Measurements from ENCODE around the gene LYRM7.
"Not testable (repeated sequence)": the region's sequence is repeated elsewhere in the genome, so short reads cannot be mapped to it uniquely, and the experiment has no call there.

LYRM7 gene

DNA sequence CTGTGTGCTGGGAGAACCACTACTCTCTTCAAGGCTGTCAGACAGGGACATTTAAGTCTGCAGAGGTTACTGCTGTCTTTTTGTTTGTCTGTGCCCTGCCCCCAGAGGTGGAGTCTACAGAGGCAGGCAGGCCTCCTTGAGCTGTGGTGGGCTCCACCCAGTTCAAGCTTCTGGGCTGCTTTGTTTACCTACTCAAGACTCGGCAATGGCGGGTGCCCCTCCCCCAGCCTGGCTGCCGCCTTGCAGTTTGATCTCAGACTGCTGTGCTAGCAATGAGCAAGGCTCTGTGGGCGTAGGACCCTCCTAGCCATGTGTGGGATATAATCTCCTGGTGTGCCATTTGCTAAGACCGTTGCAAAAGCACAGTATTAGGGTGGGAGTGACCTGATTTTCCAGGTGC is 32.3 kb upstream of the LYRM7 start:
- POLR2A ChIA-PET; H3K4me1 ChIP-seq (ENCODE audit: control insufficient read depth, insufficient read depth, low read length); H3K27ac ChIP-seq (ENCODE audit: extremely low read depth, low read depth, low read length); H3K9me3 ChIP-seq (ENCODE audit: control insufficient read depth, insufficient read depth, low read depth, low read length); H3K36me3 ChIP-seq (ENCODE audit: control insufficient read depth in 2 of 2, insufficient read depth in 1 of 2, low read length in 2 of 2); H3K4me3 ChIP-seq (ENCODE audit: low read depth, low read length): not testable (repeated sequence)
- 0 out of 2 replicates have a peak, but pooled peaks have one; percentile 16 for TF ChIP-seq EGR2 (tag by site-specific recombination; IDR thresholded peaks at IDR 0.05; ENCODE audit: low read depth)
- CTCF ChIA-PET: interaction anchor here (1.3 kb wide), 1 partner anchor 15 kb away, joined by 4 read pairs; no protein-coding TSS in a partner anchor

DNA sequence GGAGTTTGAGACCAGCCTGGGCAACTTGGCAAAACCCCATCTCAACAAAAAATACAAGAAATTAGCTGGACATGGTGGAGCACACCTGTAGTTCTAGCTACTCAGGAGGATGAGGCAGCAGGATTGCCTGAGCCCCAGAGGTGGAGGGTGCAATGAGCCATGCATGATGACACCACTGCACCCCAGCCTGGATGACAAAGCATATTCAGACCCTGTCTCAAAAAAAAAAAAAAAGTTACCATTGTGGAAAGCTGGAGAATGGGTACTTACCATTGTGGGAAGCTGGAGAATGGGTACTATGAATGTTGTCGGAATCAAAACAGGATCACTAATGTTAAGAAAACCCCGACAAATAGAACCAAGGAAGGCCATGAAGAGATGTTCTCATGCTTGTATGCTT is 31.4 kb upstream of the LYRM7 start:
- H3K27ac ChIP-seq (ENCODE audit: extremely low read depth, low read depth, low read length): no peak overlapping the region
- H3K36me3 ChIP-seq (ENCODE audit: control insufficient read depth in 2 of 2, insufficient read depth in 1 of 2, low read length in 2 of 2): no peaks in the 10 kb centered on the region
- no peaks in the 10 kb centered on the region for H3K9me3 ChIP-seq (ENCODE audit: control insufficient read depth, insufficient read depth, low read depth, low read length)
- H3K4me3 ChIP-seq (ENCODE audit: low read depth, low read length): no peak overlapping the region
- TF ChIP-seq ZNF529 (tag by site-specific recombination; IDR thresholded peaks at IDR 0.05; ENCODE audit: insufficient replicate concordance) (peak; percentile 83), ZNF544 (tag by site-specific recombination; IDR thresholded peaks at IDR 0.05) (no peak)
- POLR2A ChIA-PET: no interaction called here
- H3K4me1 ChIP-seq (ENCODE audit: control insufficient read depth, insufficient read depth, low read length): no peaks in the 10 kb centered on the region
- CTCF ChIA-PET: interaction anchor here (0.5 to 1.3 kb wide), 2 partner anchors 14 to 190 kb away, joined by 4 read pairs; no protein-coding TSS in a partner anchor

DNA sequence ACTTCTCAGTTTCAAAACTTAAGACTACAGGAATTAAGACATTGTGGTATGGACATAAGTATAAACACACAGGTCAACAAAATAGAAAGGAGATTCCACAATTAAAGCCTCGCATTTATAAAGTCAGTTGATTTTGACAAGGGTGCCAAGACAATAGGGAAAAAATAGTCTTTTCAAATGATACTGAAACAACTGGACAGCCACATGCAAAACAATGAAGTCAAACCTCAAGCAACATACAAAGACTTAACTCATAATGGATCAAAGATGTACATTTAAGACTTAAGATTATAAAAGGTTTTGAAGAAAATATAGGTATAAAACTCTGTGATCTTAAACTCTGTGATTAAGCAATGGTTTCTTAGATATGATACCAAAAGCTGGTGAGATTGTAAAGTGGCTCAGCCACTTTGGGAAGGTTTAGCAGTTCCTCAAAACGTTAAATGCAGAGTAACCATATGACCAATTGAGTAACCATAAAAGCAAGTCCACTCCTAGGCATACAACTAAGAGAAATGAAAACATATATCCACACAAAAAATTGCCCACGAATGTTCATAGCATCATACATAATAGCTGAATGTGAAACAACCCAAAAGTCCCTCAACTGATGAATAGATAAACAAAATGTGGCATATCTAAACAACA is 27.6 kb upstream of the LYRM7 start:
- no peaks in the 10 kb centered on the region for H3K4me1 ChIP-seq (ENCODE audit: control insufficient read depth, insufficient read depth, low read length)
- TF ChIP-seq, protein P1, sequence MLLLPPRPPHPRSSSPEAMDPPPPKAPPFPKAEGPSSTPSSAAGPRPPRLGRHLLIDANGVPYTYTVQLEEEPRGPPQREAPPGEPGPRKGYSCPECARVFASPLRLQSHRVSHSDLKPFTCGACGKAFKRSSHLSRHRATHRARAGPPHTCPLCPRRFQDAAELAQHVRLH (tag by site-specific recombination; IDR thresholded peaks at IDR 0.05): no peak
- TF ChIP-seq ZNF843 (tag by site-specific recombination; IDR thresholded peaks at IDR 0.05) (no peak), FEZF1 (tag by site-specific recombination; IDR thresholded peaks at IDR 0.05) (no peak), ZNF114 (tag by site-specific recombination; IDR thresholded peaks at IDR 0.05) (no peak), ZNF654 (tag by site-specific recombination; IDR thresholded peaks at IDR 0.05; ENCODE audit: low read depth) (no peak), ZNF621 (tag by site-specific recombination; IDR thresholded peaks at IDR 0.05) (no peak), ZBTB8A (tag by site-specific recombination; IDR thresholded peaks at IDR 0.05) (no peak), ZNF585B (tag by site-specific recombination; IDR thresholded peaks at IDR 0.05) (no peak), ZNF324 (tag by site-specific recombination; IDR thresholded peaks at IDR 0.05) (no peak), SETDB1 (IDR thresholded peaks at IDR 0.05; ENCODE audit: insufficient read length, low read length) (no peak)
- TF ChIP-seq, protein P2, sequence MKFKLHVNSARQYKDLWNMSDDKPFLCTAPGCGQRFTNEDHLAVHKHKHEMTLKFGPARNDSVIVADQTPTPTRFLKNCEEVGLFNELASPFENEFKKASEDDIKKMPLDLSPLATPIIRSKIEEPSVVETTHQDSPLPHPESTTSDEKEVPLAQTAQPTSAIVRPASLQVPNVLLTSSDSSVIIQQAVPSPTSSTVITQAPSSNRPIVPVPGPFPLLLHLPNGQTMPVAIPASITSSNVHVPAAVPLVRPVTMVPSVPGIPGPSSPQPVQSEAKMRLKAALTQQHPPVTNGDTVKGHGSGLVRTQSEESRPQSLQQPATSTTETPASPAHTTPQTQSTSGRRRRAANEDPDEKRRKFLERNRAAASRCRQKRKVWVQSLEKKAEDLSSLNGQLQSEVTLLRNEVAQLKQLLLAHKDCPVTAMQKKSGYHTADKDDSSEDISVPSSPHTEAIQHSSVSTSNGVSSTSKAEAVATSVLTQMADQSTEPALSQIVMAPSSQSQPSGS (tag by site-specific recombination; IDR thresholded peaks at IDR 0.05; ENCODE audit: low read depth): no peak
- TF ChIP-seq, protein P3, sequence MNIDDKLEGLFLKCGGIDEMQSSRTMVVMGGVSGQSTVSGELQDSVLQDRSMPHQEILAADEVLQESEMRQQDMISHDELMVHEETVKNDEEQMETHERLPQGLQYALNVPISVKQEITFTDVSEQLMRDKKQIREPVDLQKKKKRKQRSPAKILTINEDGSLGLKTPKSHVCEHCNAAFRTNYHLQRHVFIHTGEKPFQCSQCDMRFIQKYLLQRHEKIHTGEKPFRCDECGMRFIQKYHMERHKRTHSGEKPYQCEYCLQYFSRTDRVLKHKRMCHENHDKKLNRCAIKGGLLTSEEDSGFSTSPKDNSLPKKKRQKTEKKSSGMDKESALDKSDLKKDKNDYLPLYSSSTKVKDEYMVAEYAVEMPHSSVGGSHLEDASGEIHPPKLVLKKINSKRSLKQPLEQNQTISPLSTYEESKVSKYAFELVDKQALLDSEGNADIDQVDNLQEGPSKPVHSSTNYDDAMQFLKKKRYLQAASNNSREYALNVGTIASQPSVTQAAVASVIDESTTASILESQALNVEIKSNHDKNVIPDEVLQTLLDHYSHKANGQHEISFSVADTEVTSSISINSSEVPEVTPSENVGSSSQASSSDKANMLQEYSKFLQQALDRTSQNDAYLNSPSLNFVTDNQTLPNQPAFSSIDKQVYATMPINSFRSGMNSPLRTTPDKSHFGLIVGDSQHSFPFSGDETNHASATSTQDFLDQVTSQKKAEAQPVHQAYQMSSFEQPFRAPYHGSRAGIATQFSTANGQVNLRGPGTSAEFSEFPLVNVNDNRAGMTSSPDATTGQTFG (tag by site-specific recombination; IDR thresholded peaks at IDR 0.05; ENCODE audit: borderline replicate concordance): no peak
- TF ChIP-seq, protein P4, sequence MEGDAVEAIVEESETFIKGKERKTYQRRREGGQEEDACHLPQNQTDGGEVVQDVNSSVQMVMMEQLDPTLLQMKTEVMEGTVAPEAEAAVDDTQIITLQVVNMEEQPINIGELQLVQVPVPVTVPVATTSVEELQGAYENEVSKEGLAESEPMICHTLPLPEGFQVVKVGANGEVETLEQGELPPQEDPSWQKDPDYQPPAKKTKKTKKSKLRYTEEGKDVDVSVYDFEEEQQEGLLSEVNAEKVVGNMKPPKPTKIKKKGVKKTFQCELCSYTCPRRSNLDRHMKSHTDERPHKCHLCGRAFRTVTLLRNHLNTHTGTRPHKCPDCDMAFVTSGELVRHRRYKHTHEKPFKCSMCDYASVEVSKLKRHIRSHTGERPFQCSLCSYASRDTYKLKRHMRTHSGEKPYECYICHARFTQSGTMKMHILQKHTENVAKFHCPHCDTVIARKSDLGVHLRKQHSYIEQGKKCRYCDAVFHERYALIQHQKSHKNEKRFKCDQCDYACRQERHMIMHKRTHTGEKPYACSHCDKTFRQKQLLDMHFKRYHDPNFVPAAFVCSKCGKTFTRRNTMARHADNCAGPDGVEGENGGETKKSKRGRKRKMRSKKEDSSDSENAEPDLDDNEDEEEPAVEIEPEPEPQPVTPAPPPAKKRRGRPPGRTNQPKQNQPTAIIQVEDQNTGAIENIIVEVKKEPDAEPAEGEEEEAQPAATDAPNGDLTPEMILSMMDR (tag by site-specific recombination; IDR thresholded peaks at IDR 0.05): no peak
- no peak overlapping the region for H3K4me3 ChIP-seq (ENCODE audit: low read depth, low read length)
- no peaks in the 10 kb centered on the region for H3K36me3 ChIP-seq (ENCODE audit: control insufficient read depth in 2 of 2, insufficient read depth in 1 of 2, low read length in 2 of 2)
- ChIA-PET CTCF (no interaction called here), POLR2A (no interaction called here)
- no peak overlapping the region for H3K27ac ChIP-seq (ENCODE audit: extremely low read depth, low read depth, low read length)
- H3K9me3 ChIP-seq (ENCODE audit: control insufficient read depth, insufficient read depth, low read depth, low read length): no peaks in the 10 kb centered on the region
